Right ventricle myocardium inferior (tissue), 1 donor: ENCODE data around the gene NME7. TPM values are rescaled to one million over a fixed set of nuclear protein-coding genes. Genes with fewer than 3 reads are reported as not detected.

Experiments
- ATAC-seq: fragments of 200-7000 bp; cut with Tn5 transposase; one replicate; pipeline ENCODE4 v1.9.1; 2020; ENCODE audit warnings: mild to moderate bottlenecking, moderate library complexity
- DNase-seq: peaks from one replicate; pipeline ENCODE4 v3.0.0; 2021; ENCODE audit errors: missing footprints
- intact Hi-C: fragments of 100-400 bp; cut with DNase I; formaldehyde crosslinking; loops from one replicate; pipeline ENCODE4 v1.11.0; 2022
- total RNA-seq: library from RNA; stranded (reverse); fragmentation: NEBNext Ultra II Directional; extraction: Animal tissue kit (Norgen Biotek cat#: 25700); gene quantifications from one replicate; pipeline ENCODE4 v1.2.1, GENCODE V29; 2021
- donor health status: DM: no; HTN: yes; CAD: no; lungs with severe emphysema.

Gene NME7
- total RNA-seq, 1 donor from 2014 or later = 10.1 TPM

GRCh38 chr1:169105434-169106094 lies 262.0 kb downstream of the NME7 start:
- peak; percentile 65 for ATAC-seq
- intact Hi-C loops = loop anchor here (1.0 to 10.0 kb wide), 7 partner anchors 159 to 493 kb away; partner anchors contain the start of gene SLC19A2
- DNase-seq = peak; percentile 81

- intact Hi-C loops = loop anchor here (1.0 to 10.0 kb wide), 6 partner anchors 159 to 493 kb away; partner anchors contain the start of gene SLC19A2
- DNase-seq (no peak), ATAC-seq (no peak)
Measured at GRCh38 chr1:169105087-169105433, 262.5 kb downstream of the NME7 start.

DNA sequence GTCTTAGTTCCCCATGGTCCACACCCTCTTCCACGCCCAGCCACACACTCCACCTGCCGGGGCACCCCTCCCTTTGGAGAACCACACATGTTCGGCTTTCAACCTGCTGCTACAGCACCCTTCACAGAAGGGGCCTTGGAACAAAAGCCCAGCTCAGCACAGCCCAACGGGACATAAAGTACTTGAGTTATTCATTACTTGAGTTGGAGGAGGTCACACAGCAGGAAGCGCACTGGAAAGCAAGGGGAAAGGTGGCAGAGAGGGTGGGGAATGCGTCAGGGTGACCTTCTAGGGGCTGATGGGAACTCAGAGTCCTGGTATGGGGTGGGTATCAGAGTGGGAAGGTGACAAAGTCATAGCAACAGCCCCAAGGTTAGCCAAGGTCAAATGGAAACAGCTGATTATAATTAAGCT lies 264.1 kb downstream of the NME7 start:
- ATAC-seq (no peak), DNase-seq (no peak)
- intact Hi-C loops = loop anchor here (10.0 kb wide), 1 partner anchor 381 kb away; the partner anchor contains the start of gene SLC19A2

DNA sequence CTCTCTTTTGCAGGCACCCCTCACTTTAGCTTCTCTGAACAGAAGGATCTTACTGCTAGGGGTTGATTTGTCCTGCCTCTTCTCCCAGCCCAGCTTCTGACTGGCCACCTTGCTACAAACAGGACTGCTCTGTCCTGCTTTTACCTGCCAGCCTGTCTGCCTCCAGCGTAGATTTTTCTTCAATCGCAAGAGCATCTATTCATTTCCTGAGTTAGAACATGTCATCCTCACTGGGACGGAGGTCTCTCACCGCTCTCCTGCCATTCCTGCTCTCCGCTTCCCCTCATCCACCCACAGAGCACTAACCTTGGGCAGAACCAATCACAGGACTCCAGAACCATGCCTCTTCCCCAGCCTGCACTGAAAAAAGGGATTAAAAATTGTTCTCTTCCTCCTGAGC lies 264.6 kb downstream of the NME7 start:
- intact Hi-C loops = loop anchor here (10.0 kb wide), 1 partner anchor 382 kb away; the partner anchor contains the start of gene SLC19A2
- no peak for DNase-seq
- ATAC-seq = no peak

DNA sequence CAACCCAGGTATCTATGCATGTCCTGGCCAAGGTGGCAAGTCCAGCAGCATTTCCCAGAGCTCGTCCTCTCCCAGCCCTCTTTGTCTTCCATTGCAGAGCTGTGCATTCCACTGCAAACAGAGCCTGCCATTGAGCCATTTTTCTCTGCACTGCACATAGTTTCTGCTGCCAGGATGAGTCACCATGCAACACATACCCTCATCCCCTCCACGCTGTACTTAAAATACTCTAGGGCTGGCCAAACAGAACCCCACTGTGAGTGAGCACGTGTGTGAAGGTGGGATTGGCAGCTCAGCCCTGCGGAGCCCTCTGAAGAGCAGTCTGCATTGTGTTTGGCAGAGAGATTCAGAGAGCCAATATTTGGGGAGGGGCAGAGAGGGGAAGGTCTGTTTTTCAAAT lies 265.0 kb downstream of the NME7 start:
- intact Hi-C loops = loop anchor here (10.0 kb wide), 1 partner anchor 382 kb away; the partner anchor contains the start of gene SLC19A2
- no peak for DNase-seq
- ATAC-seq = no peak

GRCh38 chr1:169100651-169101088 lies 266.9 kb downstream of the NME7 start:
- intact Hi-C loops = loop anchor here (10.0 kb wide), 1 partner anchor 384 kb away; the partner anchor contains the start of gene SLC19A2

DNA sequence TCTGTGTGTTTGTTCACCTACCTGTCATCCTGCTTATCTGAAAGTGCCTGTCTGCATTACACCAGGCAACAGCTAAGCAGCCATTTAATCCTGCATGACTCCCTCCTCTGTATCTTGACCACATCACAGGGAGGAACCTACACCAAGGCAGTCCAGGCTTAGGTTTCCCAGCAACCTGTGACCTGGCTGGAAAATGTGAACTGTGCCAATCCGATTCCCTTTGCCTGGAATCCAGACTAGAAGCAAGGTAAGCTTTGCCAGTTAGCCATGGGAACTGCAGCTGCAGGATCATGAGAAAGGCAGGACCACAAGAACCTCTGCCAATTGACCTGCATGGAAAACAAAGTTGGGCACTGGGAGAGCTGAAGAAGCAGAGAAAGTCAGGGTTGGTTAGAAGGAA lies 267.4 kb downstream of the NME7 start:
- DNase-seq (no peak), ATAC-seq (no peak)
- intact Hi-C loops = loop anchor here (10.0 kb wide), 1 partner anchor 385 kb away; the partner anchor contains the start of gene SLC19A2

More at GRCh38 chr1:169100651-169101088, 266.9 kb downstream of the NME7 start:
- DNase-seq = no peak
- no peak for ATAC-seq

- intact Hi-C loops = loop anchor here (5.0 kb wide), 1 partner anchor 42 kb away; no protein-coding TSS in a partner anchor
- no peak for DNase-seq
- no peak for ATAC-seq
Measured at GRCh38 chr1:169099561-169099960, 268.0 kb downstream of the NME7 start.

DNA sequence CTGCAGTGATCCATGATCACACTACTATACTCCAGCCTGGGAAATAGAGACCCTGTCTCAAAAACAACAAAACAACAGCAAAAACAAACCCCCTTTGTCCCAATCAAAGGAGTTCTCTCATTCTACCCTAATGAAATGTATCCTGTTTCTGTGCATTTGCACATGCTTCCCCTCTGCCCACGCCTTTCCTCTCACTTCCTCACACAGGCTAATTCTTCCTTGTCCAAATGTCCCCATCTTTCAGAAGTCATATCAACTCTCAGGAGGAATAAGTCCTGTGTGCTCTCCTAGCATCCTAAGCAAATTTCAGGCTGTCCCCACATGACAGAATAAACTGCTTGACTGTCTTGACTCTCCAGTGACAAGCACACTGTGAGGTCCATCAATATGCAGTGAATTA lies 269.2 kb downstream of the NME7 start:
- intact Hi-C loops = loop anchor here (5.0 kb wide), 1 partner anchor 41 kb away; no protein-coding TSS in a partner anchor
- DNase-seq (no peak), ATAC-seq (no peak)

GRCh38 chr1:169094897-169095569 lies 272.6 kb downstream of the NME7 start:
- DNase-seq (no peak), ATAC-seq (no peak)
- intact Hi-C loops = loop anchor here (5.0 kb wide), 1 partner anchor 38 kb away; no protein-coding TSS in a partner anchor

DNA sequence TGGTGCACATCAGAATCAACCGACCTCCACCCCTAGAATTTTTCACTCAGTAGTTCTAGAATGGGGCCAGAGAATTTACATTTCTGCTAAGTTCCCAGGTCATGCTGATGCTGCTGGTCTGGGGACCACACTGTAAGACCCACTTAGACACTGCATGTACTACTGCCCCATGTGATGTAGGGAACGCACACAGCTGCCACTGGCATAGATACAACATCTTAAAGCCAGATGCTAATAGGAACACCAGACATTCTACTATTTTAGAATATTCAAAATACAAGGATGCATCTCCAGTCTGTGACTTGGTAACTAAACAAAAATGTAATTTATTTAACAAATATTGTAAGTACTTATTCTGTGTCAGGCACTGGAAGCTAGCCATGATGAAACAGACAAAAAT lies 275.2 kb downstream of the NME7 start:
- DNase-seq (no peak), ATAC-seq (no peak)
- intact Hi-C loops = no loop called here

DNA sequence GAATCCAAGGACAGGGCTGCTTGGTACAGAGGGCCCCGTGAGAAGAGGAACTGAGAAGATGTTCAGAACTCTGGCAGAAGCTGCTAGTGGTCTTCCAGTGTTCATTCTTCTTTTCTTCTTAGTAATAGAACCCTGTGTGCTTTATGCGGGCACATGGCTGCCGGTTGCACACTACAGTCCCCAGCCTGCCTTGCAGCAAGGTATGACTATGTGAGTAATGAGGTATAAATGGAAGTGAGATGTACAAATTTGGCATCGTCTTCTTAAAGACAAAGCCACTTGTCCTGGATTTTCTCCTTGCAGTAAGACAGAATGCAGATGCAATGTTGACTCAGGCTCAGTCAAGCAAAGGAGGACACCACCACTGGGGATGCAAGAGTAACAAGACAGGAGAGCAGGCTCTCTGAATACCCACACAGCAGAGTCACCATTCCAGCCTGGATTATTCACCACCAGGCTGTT lies 276.1 kb downstream of the NME7 start:
- ATAC-seq (no peak), DNase-seq (no peak)
- intact Hi-C loops = no loop called here

GRCh38 chr1:169090900-169091311 lies 276.7 kb downstream of the NME7 start:
- DNase-seq (no peak), ATAC-seq (no peak)
- intact Hi-C loops = no loop called here

DNA sequence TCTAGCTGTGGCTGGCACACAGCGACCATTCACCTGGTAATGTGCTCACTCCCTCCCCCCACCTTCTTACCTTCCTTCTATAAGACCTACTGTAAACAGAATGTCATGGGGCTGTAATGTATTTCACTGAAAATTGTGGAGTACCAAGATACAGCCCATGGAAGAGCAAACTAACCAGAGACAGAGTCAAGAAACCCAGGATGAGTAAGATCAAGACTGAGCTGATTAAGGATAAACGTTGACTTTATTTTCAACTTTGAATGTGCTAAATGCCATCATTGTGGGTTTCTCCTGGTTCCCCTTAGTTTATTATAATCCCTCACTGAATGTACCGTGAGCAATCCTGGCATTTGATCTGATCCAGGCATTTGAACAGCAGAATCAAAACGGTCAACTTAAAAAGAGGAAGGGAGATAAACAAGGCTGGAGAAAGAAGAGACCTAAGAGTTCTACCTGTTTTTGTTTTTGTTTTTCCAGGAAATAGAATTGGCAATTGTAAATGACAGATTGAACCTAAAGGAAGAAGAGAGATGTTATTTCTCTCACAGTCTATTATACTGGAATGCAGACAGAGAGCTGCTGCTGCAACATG lies 277.2 kb downstream of the NME7 start:
- intact Hi-C loops = no loop called here
- no peak for ATAC-seq
- DNase-seq = no peak

DNA sequence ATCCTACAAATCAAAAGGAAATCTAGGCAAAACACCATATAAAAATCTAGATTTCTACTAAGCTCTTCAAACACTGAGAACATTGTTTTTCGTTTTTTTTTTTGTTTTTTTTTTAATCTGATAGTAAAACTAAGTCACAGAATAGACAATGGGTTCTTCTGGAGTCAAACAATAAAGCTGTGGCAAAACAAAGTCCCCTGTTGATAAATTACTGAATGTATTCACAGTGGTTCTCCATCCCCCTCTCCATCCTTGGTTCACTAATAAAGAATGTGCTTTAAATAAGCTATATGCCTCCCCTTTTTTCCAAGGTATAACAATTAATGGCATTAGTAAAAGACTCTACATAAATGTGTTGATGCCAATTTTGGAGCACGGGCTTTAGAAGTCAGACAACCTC lies 277.8 kb downstream of the NME7 start:
- no peak for DNase-seq
- no peak for ATAC-seq
- intact Hi-C loops = no loop called here

GRCh38 chr1:169087876-169088275 lies 279.7 kb downstream of the NME7 start:
- intact Hi-C loops = no loop called here
- DNase-seq = no peak
- ATAC-seq = no peak

- intact Hi-C loops = no loop called here
- DNase-seq (no peak), ATAC-seq (peak; percentile 73)
Measured at GRCh38 chr1:169086603-169087455, 280.8 kb downstream of the NME7 start.

GRCh38 chr1:169085911-169086310 lies 281.7 kb downstream of the NME7 start:
- no peak for ATAC-seq
- no peak for DNase-seq
- intact Hi-C loops = no loop called here
